Calu3 (cell line): Measurements from ENCODE around the gene OPRD1. TPM values are rescaled to one million over a fixed set of nuclear protein-coding genes. Genes with fewer than 3 reads are reported as not detected.
A peak's percentile ranks its signal among the peaks of the same experiment; 100 is the strongest.
"Not testable (repeated sequence)": the region's sequence is repeated elsewhere in the genome, so short reads cannot be mapped to it uniquely, and the experiment has no call there.

Source experiments
- BruUV-seq: library from RNA; stranded (reverse); fragments of 400-500 nt; replicated peaks from 2 replicates; lab custom pipeline; 2021; lab: Mats Ljungman, UMichigan
- CTCF ChIA-PET: fragments of 300-600 bp; sonication (Branson Sonifier 250); formaldehyde crosslinking; loops from one replicate; lab custom pipeline; 2022; ENCODE audit warnings: antibody characterized with exemption; lab: Charles Lee
- DNase-seq: peaks from one replicate; pipeline ENCODE4 v3.0.0; 2022
- H3K27ac Mint-ChIP-seq: one replicate; pipeline ENCODE4 v1.8.0; 2022; ENCODE audit warnings: mixed read lengths; ENCODE audit not compliant: unreplicated experiment
- H3K27me3 Mint-ChIP-seq: one replicate; pipeline ENCODE4 v1.8.0; 2022; ENCODE audit warnings: mixed read lengths; ENCODE audit not compliant: unreplicated experiment
- H3K36me3 Mint-ChIP-seq: one replicate; pipeline ENCODE4 v1.8.0; 2022; ENCODE audit warnings: mild to moderate bottlenecking, moderate library complexity, mixed read lengths; ENCODE audit not compliant: insufficient read depth, unreplicated experiment
- H3K4me1 Mint-ChIP-seq: one replicate; pipeline ENCODE4 v1.8.0; 2022; ENCODE audit warnings: mild to moderate bottlenecking, low read depth, mixed read lengths; ENCODE audit not compliant: unreplicated experiment
- H3K4me3 Mint-ChIP-seq: one replicate; pipeline ENCODE4 v1.8.0; 2022; ENCODE audit warnings: mild to moderate bottlenecking, low read depth, moderate library complexity, mixed read lengths; ENCODE audit not compliant: unreplicated experiment
- H3K9me3 Mint-ChIP-seq: one replicate; pipeline ENCODE4 v1.8.0; 2022; ENCODE audit warnings: low read depth, mixed read lengths; ENCODE audit not compliant: unreplicated experiment
- intact Hi-C: fragments of 100-400 bp; cut with micrococcal nuclease; formaldehyde crosslinking; loops from one replicate; pipeline ENCODE4 v1.10.0; 2022; ENCODE audit not compliant: unreplicated experiment
- total RNA-seq: library from RNA; stranded (reverse); gene quantifications from 2 replicates; pipeline ENCODE4 v1.2.3, GENCODE V29; 2022
- TF ChIP-seq, protein P1 (sequence below): fragments of 200-600 bp; IDR thresholded peaks from one replicate; pipeline ENCODE4 v1.8.0; 2022; ENCODE audit warnings: antibody characterized with exemption; ENCODE audit not compliant: unreplicated experiment

Gene OPRD1
- total RNA-seq, 1 experiment from 2014 or later, result 0.07 TPM

DNA sequence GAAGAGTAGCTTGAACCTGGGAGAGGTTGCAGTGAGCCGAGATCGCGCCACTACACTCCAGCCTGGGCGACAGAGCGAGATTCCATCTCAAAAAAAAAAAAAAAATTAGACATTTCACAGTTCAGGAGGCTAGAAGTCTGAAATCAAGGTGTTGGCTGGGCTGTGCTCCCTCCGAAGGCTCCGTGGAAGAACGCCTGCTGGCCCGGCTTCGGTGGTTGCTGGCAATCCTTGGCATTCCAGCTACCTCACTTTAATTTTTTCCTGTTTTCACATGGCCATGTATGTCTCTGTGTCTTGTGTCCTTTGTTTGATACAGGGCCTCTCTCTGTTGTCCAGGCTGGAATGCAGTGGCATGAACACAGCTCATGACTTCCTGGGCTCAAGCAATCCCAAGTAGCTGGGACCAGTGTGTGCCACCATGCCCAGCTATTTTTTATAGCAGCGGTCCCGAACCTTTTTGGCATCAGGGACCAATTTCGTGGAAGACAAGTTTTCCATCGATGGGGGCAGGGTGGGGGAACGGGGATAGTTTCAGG, 24.5 kb downstream of the OPRD1 start:
- peaks cover 5% of the 10 kb centered on the region for H3K36me3 Mint-ChIP-seq
- H3K9me3 Mint-ChIP-seq, result no peaks in the 10 kb centered on the region
- H3K4me1 Mint-ChIP-seq, result no peaks in the 10 kb centered on the region
- BruUV-seq, result no TSS peak
- DNase-seq, result no peak
- TF ChIP-seq, protein P1, sequence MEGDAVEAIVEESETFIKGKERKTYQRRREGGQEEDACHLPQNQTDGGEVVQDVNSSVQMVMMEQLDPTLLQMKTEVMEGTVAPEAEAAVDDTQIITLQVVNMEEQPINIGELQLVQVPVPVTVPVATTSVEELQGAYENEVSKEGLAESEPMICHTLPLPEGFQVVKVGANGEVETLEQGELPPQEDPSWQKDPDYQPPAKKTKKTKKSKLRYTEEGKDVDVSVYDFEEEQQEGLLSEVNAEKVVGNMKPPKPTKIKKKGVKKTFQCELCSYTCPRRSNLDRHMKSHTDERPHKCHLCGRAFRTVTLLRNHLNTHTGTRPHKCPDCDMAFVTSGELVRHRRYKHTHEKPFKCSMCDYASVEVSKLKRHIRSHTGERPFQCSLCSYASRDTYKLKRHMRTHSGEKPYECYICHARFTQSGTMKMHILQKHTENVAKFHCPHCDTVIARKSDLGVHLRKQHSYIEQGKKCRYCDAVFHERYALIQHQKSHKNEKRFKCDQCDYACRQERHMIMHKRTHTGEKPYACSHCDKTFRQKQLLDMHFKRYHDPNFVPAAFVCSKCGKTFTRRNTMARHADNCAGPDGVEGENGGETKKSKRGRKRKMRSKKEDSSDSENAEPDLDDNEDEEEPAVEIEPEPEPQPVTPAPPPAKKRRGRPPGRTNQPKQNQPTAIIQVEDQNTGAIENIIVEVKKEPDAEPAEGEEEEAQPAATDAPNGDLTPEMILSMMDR, result no peak
- intact Hi-C loops, result no loop called here
- no peak overlapping the region for H3K4me3 Mint-ChIP-seq
- H3K27me3 Mint-ChIP-seq, result peaks cover 62% of the 10 kb centered on the region
- H3K27ac Mint-ChIP-seq, result no peak overlapping the region
- CTCF ChIA-PET, result interaction anchor here (0.5 kb wide), 1 partner anchor 30 kb away, joined by 3 read pairs; no protein-coding TSS in a partner anchor

DNA sequence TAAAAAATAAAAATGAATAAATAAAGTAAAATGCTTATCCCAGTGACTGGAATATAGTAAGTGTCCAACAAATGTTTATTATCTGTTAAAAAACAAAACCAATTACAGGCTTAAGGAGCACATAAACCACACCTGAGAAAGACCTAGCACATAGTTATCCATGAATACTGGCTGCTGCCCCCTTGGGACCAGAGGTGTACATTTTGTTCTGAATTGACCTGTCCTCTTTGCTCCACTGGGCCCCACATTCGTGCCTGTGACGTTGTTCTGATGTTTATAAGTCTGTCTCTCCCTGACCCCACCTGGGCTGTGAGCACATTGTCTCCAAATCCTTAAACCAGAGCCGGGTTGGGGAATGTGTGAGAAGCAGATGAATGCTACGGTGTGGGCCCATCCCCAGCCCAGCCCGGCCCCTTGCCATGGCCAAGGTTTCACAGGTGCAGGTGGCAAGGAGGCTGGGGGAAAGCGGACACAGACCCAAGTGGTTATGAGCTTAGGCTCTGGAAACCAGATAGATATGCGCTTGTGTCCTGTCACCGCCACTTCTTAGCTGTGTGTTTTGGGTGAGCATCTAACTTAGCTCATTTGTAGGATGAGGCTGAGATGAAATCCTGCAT, 29.1 kb downstream of the OPRD1 start:
- Mint-ChIP-seq H3K27ac (no peak overlapping the region), H3K27me3 (peaks cover 28% of the 10 kb centered on the region), H3K9me3 (no peaks in the 10 kb centered on the region), H3K36me3 (no peaks in the 10 kb centered on the region), H3K4me1 (peaks cover 4% of the 10 kb centered on the region), H3K4me3 (no peak overlapping the region)
- CTCF ChIA-PET, result no interaction called here
- intact Hi-C loops, result no loop called here
- BruUV-seq, result no TSS peak
- TF ChIP-seq, protein P1, result no peak
- no peak for DNase-seq

DNA sequence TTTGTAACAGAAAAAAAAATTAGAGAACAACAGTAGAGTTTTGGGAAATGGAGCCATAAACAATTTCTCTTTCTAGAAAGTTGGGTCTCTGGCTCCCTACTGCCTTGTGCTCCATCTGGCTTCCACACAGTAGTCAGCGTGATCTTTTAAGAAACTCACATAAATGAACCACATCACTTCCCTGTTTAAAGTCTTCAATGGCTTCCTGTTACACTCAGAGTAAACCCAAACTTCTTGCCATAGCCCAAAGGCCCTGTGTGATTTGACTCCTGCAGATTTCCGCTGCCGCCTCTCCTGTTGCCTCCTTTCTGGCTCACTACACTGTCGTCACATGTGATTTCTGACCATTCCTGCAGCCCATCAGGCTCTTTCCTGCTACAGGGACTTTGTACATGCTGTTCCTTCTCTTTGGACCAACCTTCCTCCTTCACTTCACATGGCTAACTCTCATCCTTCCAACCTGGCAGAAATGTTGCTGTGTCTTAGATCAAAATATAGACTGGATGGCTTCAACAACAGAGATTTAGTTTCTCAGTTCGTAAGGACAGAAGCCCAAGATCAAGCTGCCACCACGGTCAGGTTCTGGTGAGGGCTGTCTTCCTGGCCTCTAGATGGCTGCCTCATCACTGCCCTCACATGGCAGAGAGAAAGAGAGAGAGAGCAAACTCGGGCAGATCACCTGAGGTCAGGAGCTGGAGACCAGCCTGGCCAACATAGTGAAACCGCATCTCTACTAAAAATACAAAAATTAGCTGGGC, 34.0 kb downstream of the OPRD1 start:
- Mint-ChIP-seq H3K9me3 (no peaks in the 10 kb centered on the region), H3K4me1 (peaks cover 8% of the 10 kb centered on the region), H3K4me3 (no peak overlapping the region), H3K27ac (no peak overlapping the region), H3K36me3 (no peaks in the 10 kb centered on the region), H3K27me3 (no peaks in the 10 kb centered on the region)
- TF ChIP-seq, protein P1, result peak; percentile 20
- no TSS peak for BruUV-seq
- CTCF ChIA-PET, result interaction anchor here (0.9 to 1.0 kb wide), 2 partner anchors 18 to 31 kb away, joined by 4 to 14 read pairs; no protein-coding TSS in a partner anchor
- DNase-seq, result peak; percentile 35
- intact Hi-C loops, result no loop called here

DNA sequence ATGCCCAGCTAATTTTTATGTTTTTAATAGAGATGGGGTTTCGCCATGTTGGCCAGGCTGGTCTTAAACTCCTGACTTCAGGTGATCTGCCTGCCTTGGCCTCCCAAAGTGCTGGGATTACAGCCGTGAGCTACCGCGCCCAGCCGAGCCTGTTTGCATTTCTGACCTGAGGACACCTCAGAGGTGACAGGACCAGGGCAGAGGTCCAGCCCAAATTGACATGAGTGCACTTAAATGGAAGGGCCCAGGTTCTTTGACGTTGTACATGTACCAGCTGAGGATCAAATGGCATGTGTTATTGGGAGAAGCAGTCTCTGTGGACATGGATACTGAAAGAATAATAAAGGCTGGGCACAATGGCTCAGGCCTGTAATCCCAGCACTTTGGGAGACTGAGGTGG, 35.2 kb downstream of the OPRD1 start:
- BruUV-seq, H3K9me3 Mint-ChIP-seq, H3K4me3 Mint-ChIP-seq, H3K36me3 Mint-ChIP-seq, DNase-seq, H3K27ac Mint-ChIP-seq, H3K4me1 Mint-ChIP-seq, H3K27me3 Mint-ChIP-seq, intact Hi-C loops: not testable (repeated sequence)
- CTCF ChIA-PET, result interaction anchor here (0.7 kb wide), 1 partner anchor 15 kb away, joined by 4 read pairs; no protein-coding TSS in a partner anchor
